OCI-LY1 (cell line): ENCODE results near the gene PRMT3.

Experiments
- H2AFZ ChIP-seq: fragments of 200-600 bp; sonication (generic), shearing (Covaris generic); 2 replicates; pipeline ENCODE4 v1.6.0; 2014; ENCODE audit warnings: antibody characterized with exemption, mild to moderate bottlenecking, low read length
- H3F3A ChIP-seq: fragments of 200-600 bp; sonication (generic), shearing (Covaris generic); 2 replicates; pipeline ENCODE4 v1.6.0; 2014; ENCODE audit warnings: mild to moderate bottlenecking, antibody characterized with exemption, low read length, moderate library complexity; ENCODE audit not compliant: insufficient read depth
- H3K27ac ChIP-seq: fragments of 200-600 bp; sonication (generic); 2 replicates; pipeline ENCODE4 v1.5.1; 2014; ENCODE audit warnings: low read length, mixed run types, mild to moderate bottlenecking, low read depth; ENCODE audit not compliant: poor library complexity, severe bottlenecking
- H3K27me3 ChIP-seq: fragments of 200-600 bp; sonication (generic); 2 replicates; pipeline ENCODE4 v1.6.0; 2014; ENCODE audit warnings: antibody characterized with exemption, mild to moderate bottlenecking, low read length, moderate library complexity; ENCODE audit not compliant: insufficient read depth
- H3K36me3 ChIP-seq: fragments of 200-600 bp; sonication (generic); 2 replicates; pipeline ENCODE4 v1.6.1; 2014; ENCODE audit warnings: mild to moderate bottlenecking, antibody characterized with exemption, low read length, moderate library complexity, mixed read lengths; ENCODE audit not compliant: insufficient read depth
- H3K4me1 ChIP-seq: fragments of 200-600 bp; sonication (generic); 2 replicates; pipeline ENCODE4 v1.5.1; 2014; ENCODE audit warnings: mild to moderate bottlenecking, low read length, moderate library complexity; ENCODE audit not compliant: insufficient read depth, severe bottlenecking
- H3K4me2 ChIP-seq: fragments of 200-600 bp; sonication (generic), shearing (Covaris generic); 2 replicates; pipeline ENCODE4 v1.6.1; 2014; ENCODE audit warnings: low read length
- H3K4me3 ChIP-seq: fragments of 200-600 bp; sonication (generic); 2 replicates; pipeline ENCODE4 v1.5.1; 2014; ENCODE audit warnings: low read length, low read depth, mild to moderate bottlenecking, mixed read lengths; ENCODE audit not compliant: poor library complexity, severe bottlenecking
- H3K79me2 ChIP-seq: fragments of 200-600 bp; shearing (Covaris generic); 2 replicates; pipeline ENCODE4 v1.6.1; 2016; ENCODE audit warnings: mixed run types, low read length, mixed read lengths; ENCODE audit not compliant: insufficient read depth
- H3K9ac ChIP-seq: fragments of 200-600 bp; sonication (generic), shearing (Covaris generic); 2 replicates; pipeline ENCODE4 v1.6.1; 2014; ENCODE audit warnings: mild to moderate bottlenecking, low read length, mixed read lengths
- H3K9me2 ChIP-seq: fragments of 200-600 bp; sonication (generic), shearing (Covaris generic); 2 replicates; pipeline ENCODE4 v1.6.1; 2014; ENCODE audit warnings: low read depth, mild to moderate bottlenecking, low read length, mixed read lengths
- H3K9me3 ChIP-seq: fragments of 200-600 bp; shearing (Covaris generic); 2 replicates; pipeline ENCODE4 v1.6.1; 2014; ENCODE audit warnings: low read length, mixed read lengths
- H4K20me1 ChIP-seq: fragments of 200-600 bp; sonication (generic), shearing (Covaris generic); 2 replicates; pipeline ENCODE4 v1.6.0; 2016; ENCODE audit warnings: mild to moderate bottlenecking, low read length; ENCODE audit not compliant: insufficient read depth
- CTCF ChIP-seq: fragments of 200-600 bp; sonication (generic), shearing (Covaris generic); IDR thresholded peaks from 2 replicates; pipeline ENCODE4 v1.5.1; 2017; ENCODE audit warnings: mild to moderate bottlenecking, antibody characterized with exemption, low read length, moderate library complexity, mixed read lengths
- EZH2 ChIP-seq: fragments of 200-600 bp; sonication (generic), shearing (Covaris generic); IDR thresholded peaks from 2 replicates; pipeline ENCODE4 v1.8.0; 2017; ENCODE audit warnings: borderline replicate concordance, mixed run types, mild to moderate bottlenecking, antibody characterized with exemption, low read length, moderate library complexity, mixed read lengths

The PRMT3 gene

DNA sequence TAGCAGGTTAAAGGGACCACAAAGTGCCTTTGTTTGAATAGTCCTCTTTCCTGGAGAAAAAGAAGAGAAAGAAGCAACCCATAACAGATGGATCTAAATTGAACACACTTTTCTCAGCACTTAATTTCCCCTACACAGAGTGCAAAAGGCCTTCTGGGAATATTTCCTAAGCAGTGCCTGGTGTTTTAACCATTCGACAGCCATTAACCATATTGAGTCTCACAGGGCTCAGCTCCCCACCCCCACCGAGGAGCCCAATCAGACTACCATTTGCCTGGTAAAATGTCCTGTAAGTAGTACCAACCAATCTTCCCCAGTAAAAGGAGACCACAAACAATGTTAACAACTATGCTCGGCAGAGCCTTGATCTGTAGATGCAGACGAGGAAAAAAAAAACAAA lies 171.2 kb downstream of the PRMT3 start:
- no peaks in the 10 kb centered on the region for H3K4me1 ChIP-seq
- H3K27ac ChIP-seq = no peak overlapping the region
- no peaks in the 10 kb centered on the region for H3K9me2 ChIP-seq
- no peaks in the 10 kb centered on the region for H3K27me3 ChIP-seq
- no peak overlapping the region for H3K9ac ChIP-seq
- H3K36me3 ChIP-seq = no peaks in the 10 kb centered on the region
- H4K20me1 ChIP-seq = no peaks in the 10 kb centered on the region
- no peak for TF ChIP-seq EZH2
- no peak for TF ChIP-seq CTCF
- no peaks in the 10 kb centered on the region for H3K9me3 ChIP-seq
- no peak overlapping the region for H3K4me3 ChIP-seq
- no peak overlapping the region for H2AFZ ChIP-seq
- no peaks in the 10 kb centered on the region for H3K79me2 ChIP-seq
- no peaks in the 10 kb centered on the region for H3F3A ChIP-seq
- H3K4me2 ChIP-seq = no peak overlapping the region
